Suprapubic skin (tissue), 4 donors: ENCODE measurements around the gene RAD23A. TPM values are rescaled to one million over a fixed set of nuclear protein-coding genes. Genes with fewer than 3 reads are reported as not detected.

ENCODE experiments used
- DNase-seq, 2 donors: peaks; one replicate each; pipeline ENCODE4 v3.0.0-alpha.2; 2019; ENCODE audit warnings: low spot score in 2 of 2
- H3K27ac ChIP-seq: fragments of 200-600 bp; sonication (generic); one replicate; pipeline ENCODE4 v1.5.1; 2019
- H3K27me3 ChIP-seq: fragments of 200-600 bp; sonication (generic); one replicate; pipeline ENCODE4 v1.5.1; 2019
- H3K36me3 ChIP-seq: fragments of 200-600 bp; sonication (generic); one replicate; pipeline ENCODE4 v1.5.1; 2019
- H3K4me1 ChIP-seq: fragments of 200-600 bp; sonication (generic); one replicate; pipeline ENCODE4 v1.5.1; 2019
- H3K4me3 ChIP-seq: fragments of 200-600 bp; sonication (generic); one replicate; pipeline ENCODE4 v1.5.1; 2019; ENCODE audit warnings: mild to moderate bottlenecking
- H3K9me3 ChIP-seq: fragments of 200-600 bp; sonication (generic); one replicate; pipeline ENCODE4 v1.5.1; 2019
- EP300 ChIP-seq: sonication (generic); formaldehyde crosslinking; IDR thresholded peaks from one replicate; pipeline ENCODE4 v1.6.1; 2017; ENCODE audit warnings: antibody characterized with exemption
- POLR2A ChIP-seq, 2 donors: fragments of 450-650 bp; IDR thresholded peaks; one replicate each; pipeline ENCODE4 v1.6.1; 2017; ENCODE audit warnings: antibody characterized with exemption in 2 of 2, mild to moderate bottlenecking in 2 of 2, moderate library complexity in 2 of 2
- POLR2AphosphoS5 ChIP-seq, 3 donors: sonication (generic); formaldehyde crosslinking; IDR thresholded peaks; one replicate each; pipeline ENCODE4 v1.6.1; 2017; ENCODE audit warnings: antibody characterized with exemption in 3 of 3
- WGBS: methylation state at CpG from one replicate; pipeline ENCODE4 v1.1.5; 2018; 5-methylcytosine and 5-hydroxymethylcytosine counted together
- total RNA-seq, 4 donors: library from RNA; depleted of rRNA; stranded (reverse); fragments of >200 nt; gene quantifications; one replicate each; pipeline ENCODE4 v1.1.0, GENCODE V29; 2016
- TF ChIP-seq, protein P1 (sequence below), 2 donors: fragments of 200-600 bp in 1 of 2; fragments of 450-650 bp in 1 of 2; sonication (generic) in 1 of 2; IDR thresholded peaks; one replicate each; pipeline ENCODE4 v1.5.1; 2016 to 2019; ENCODE audit warnings: antibody characterized with exemption in 2 of 2, mild to moderate bottlenecking in 1 of 2, moderate library complexity in 1 of 2

The RAD23A gene
- total RNA-seq, 4 donors from 2014 or later = 95.4 to 120 (median 109) TPM

DNA sequence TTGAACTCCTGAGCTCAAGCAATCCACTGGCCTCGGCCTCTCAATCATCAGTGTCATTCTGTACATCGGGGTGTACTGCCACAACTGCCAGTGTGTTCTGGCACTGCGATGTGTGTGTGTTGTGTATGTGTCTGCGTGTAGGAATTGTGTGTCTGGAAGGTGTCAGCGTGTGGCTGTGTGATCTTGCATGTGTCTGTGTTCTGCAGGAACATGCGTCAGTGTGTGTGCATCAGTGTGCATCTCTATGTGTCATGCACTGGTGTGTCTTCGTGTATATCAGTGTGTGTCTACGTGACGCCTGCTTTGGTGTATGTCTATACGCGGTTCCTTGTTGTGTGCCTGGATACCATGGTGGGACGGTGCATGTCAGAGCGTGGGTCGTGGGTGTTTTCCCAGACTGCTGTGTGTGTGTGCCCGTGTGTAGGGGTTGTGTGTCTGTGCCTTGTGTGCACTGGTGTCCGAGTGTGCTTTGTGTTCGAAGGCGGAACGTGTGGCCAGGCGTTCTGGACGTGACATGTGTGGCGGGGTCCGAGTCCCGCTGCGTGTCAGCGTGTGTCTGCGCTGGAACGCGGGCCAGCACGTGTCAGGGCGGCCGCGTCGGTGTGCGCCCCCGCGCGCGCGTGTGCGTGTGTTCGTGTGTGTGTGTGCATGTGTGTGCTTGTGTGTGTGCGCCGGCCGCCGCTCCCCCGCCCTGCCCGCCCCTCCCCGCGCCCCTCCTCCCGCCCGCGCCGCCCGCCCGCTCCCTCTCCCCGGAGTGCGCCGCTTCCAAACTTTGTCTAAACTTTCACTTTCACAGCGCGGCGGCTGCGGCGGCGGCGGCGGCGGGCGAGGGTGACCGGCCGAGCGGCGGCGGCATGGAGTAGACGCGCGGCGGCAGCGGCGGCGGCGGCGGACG lies 49.3 kb downstream of the RAD23A start, which contains the start of gene NFIX:
TSS of gene NFIX (plus strand) at position 775 of the 895 bp plus-strand sequence. CDS start 363 bp downstream, outside the sequence.
- DNase-seq = peak; percentile 80 to 90
- no peak for TF ChIP-seq EP300
- TF ChIP-seq, protein P1, sequence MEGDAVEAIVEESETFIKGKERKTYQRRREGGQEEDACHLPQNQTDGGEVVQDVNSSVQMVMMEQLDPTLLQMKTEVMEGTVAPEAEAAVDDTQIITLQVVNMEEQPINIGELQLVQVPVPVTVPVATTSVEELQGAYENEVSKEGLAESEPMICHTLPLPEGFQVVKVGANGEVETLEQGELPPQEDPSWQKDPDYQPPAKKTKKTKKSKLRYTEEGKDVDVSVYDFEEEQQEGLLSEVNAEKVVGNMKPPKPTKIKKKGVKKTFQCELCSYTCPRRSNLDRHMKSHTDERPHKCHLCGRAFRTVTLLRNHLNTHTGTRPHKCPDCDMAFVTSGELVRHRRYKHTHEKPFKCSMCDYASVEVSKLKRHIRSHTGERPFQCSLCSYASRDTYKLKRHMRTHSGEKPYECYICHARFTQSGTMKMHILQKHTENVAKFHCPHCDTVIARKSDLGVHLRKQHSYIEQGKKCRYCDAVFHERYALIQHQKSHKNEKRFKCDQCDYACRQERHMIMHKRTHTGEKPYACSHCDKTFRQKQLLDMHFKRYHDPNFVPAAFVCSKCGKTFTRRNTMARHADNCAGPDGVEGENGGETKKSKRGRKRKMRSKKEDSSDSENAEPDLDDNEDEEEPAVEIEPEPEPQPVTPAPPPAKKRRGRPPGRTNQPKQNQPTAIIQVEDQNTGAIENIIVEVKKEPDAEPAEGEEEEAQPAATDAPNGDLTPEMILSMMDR (IDR thresholded peaks at IDR 0.05) = no peak
- no peak for TF ChIP-seq POLR2A (IDR thresholded peaks at IDR 0.05)
- peak in 2 of 3 donors; percentile 28 to 63 for TF ChIP-seq POLR2AphosphoS5 (IDR thresholded peaks at IDR 0.05)
- WGBS = 24% methylated on average over 16 of the region's 84 CpGs
- Histone ChIP-seq H3K27me3 (no peaks in the 10 kb centered on the region), H3K4me1 (peaks cover 47% of the 10 kb centered on the region), H3K36me3 (no peaks in the 10 kb centered on the region), H3K9me3 (no peaks in the 10 kb centered on the region), H3K4me3 (peak within 1 kb of the TSS; percentile 89), H3K27ac (peak within 1 kb of the TSS; percentile 97)

DNA sequence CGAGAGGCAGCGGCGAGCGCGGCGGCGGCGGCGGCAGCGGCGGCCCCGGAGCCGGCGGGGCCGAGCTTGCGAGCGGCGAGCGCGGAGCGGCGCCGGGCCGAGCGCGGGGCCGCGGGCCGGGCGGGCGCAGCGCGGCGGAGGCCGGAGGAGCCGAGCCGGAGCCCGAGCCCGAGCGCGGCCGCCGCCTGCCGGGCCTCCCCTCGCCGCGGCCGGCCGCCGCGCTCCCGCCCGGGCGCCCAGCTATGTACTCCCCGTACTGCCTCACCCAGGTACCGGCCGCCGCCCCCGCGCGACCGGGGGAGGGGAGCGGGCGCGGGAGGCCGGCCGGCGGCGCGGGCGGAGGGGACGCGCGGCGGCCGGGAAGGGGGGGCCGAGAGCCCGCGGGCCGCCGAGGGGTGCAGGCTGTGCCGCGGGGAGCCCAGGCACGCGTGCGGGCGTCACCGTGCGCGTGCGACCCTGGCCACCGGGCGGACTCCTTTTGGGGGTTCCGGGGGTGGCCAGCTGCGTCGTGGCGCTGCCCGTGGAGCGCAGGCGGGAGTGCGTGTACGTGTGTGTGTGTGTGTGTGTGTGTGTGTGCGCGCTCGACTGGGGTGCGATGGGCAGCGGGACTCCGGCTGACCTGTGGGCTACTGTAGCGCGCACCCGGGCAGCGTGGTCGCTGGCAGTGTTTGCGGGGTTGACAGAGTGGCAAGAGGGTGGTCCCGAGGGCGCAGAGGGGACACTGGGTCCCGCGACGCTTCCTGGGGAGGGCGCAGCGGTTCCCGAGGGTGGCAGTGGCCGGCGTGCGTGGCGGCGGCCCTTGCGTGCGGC lies 50.1 kb downstream of the RAD23A start:
- Histone ChIP-seq H3K36me3 (no peaks in the 10 kb centered on the region), H3K27ac (peak overlapping the region; percentile 97), H3K4me1 (peaks cover 55% of the 10 kb centered on the region), H3K27me3 (no peaks in the 10 kb centered on the region), H3K4me3 (peak overlapping the region; percentile 89), H3K9me3 (no peaks in the 10 kb centered on the region)
- no peak for TF ChIP-seq EP300
- TF ChIP-seq, protein P1 (IDR thresholded peaks at IDR 0.05) = no peak
- TF ChIP-seq POLR2AphosphoS5 (IDR thresholded peaks at IDR 0.05) = no peak
- no peak for TF ChIP-seq POLR2A (IDR thresholded peaks at IDR 0.05)
- 0% methylated on average over 9 of the region's 129 CpGs for WGBS
- DNase-seq = peak in 1 of 2 donors; percentile 76

DNA sequence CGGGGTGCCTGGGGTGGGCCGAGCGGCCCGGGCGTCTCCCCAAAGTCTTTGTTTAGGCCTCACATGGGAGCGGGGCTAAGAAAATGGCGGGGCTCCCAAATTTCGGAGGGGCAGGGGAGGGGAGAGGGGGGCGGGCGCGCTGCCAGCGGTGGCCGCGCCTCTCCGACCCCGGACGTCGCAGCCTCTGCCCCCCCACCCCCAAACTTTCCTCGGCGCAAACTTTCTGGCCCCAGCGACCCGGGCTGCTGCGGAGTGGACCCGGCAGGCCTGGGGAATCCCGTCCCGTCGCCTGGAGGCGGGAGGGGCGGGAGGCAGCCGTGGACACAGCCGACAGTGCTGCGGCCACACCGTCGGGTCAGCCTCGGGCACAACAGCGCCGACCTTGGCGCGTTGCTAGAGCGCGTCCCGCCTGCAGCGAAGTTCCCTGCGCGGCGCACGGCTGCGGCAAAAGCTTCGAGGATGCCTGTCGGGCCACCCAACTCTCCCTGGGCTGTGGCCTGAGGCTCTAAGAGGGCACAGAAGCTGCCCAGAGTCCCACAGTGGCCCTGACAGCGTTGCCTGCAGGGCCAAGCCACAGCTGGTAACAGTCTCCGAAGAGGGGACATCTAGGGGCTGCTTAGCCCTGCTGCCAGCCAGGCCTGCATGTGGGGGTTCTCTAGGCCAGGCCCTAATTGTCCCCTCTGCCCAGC lies 50.9 kb downstream of the RAD23A start:
- Histone ChIP-seq H3K36me3 (no peaks in the 10 kb centered on the region), H3K27ac (peak overlapping the region; percentile 97), H3K27me3 (no peaks in the 10 kb centered on the region), H3K4me1 (peaks cover 63% of the 10 kb centered on the region), H3K9me3 (no peaks in the 10 kb centered on the region), H3K4me3 (peak overlapping the region; percentile 89)
- peak in 1 of 3 donors; percentile 48 for TF ChIP-seq POLR2AphosphoS5 (IDR thresholded peaks at IDR 0.05)
- TF ChIP-seq, protein P1 (IDR thresholded peaks at IDR 0.05) = no peak
- TF ChIP-seq EP300 = no peak
- TF ChIP-seq POLR2A (IDR thresholded peaks at IDR 0.05) = no peak
- no peak for DNase-seq
- 0% methylated on average over 9 of the region's 52 CpGs for WGBS

DNA sequence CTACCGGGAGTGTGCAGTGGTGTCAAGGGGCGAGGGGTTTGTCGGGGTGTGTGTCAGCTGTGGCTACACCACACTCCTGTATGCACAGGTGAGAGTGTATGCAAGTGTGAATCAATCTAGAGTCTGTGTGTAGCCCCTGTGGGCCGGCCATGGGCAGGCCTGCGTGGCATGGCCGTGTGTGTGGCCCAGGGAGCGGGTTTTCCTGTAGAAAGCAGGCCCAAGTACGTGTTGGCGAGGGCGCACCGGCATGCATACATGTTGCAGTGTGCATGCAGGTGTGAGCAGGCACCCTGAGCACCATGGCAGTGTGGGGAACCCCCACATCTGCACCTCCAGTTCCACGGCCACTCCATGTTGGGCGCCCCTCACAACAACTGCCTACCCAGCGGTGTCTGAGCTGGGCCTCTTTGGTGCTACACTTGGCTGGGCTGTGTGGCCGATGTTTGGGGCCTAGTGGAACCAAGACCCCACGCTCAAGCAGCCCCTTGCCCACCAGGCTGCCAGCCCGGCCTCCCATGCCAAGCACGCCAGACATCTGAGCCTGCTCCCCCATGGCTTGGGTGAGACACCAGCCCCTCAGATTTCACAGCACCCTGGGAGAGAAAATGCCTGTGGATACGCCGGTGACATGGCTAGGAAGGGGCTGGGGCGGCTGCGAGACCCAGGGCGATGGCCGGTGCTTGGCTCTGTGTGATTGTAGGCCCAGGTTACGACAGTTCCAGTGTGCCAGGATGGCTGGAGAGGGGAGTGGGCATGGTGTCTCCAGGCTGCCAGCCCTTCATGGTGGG lies 51.7 kb downstream of the RAD23A start:
- Histone ChIP-seq H3K4me3 (peak overlapping the region; percentile 89), H3K9me3 (no peaks in the 10 kb centered on the region), H3K27ac (peak overlapping the region; percentile 97), H3K36me3 (no peaks in the 10 kb centered on the region), H3K27me3 (no peaks in the 10 kb centered on the region), H3K4me1 (peaks cover 71% of the 10 kb centered on the region)
- WGBS = 20% methylated on average over 14 of the region's 25 CpGs
- DNase-seq = no peak
- TF ChIP-seq POLR2AphosphoS5 (IDR thresholded peaks at IDR 0.05) (no peak), EP300 (no peak), POLR2A (IDR thresholded peaks at IDR 0.05) (no peak)
- TF ChIP-seq, protein P1 (IDR thresholded peaks at IDR 0.05) = no peak
